Neural progenitor cell (in vitro differentiated cells): ENCODE measurements around the gene PDGFB. TPM values are rescaled to one million over a fixed set of nuclear protein-coding genes. Genes with fewer than 3 reads are reported as not detected.

Experiments used
- DNase-seq: peaks from one replicate; pipeline ENCODE4 v3.0.0-alpha.2; 2016; ENCODE audit warnings: low spot score
- H2AFZ ChIP-seq: fragments of 200-600 bp; sonication (generic); replicated peaks from 2 replicates; pipeline ENCODE4 v1.6.1; 2016; ENCODE audit warnings: antibody characterized with exemption
- H3F3A ChIP-seq: fragments of 200-600 bp; sonication (generic); 2 replicates; pipeline ENCODE4 v1.6.1; 2016; ENCODE audit warnings: antibody characterized with exemption, low read depth
- H3K27ac ChIP-seq: fragments of 200-600 bp; sonication (generic); 2 replicates; pipeline ENCODE4 v1.5.1; 2016; ENCODE audit warnings: mild to moderate bottlenecking
- H3K27me3 ChIP-seq: fragments of 200-600 bp; sonication (generic); 2 replicates; pipeline ENCODE4 v1.6.1; 2016; ENCODE audit warnings: mild to moderate bottlenecking, moderate library complexity
- H3K36me3 ChIP-seq: fragments of 200-600 bp; sonication (generic); 2 replicates; pipeline ENCODE4 v1.5.1; 2016
- H3K4me1 ChIP-seq: fragments of 200-600 bp; sonication (generic); 2 replicates; pipeline ENCODE4 v1.6.1; 2016; ENCODE audit warnings: mixed run types
- H3K4me2 ChIP-seq: fragments of 200-600 bp; sonication (generic); 2 replicates; pipeline ENCODE4 v1.6.1; 2016
- H3K4me3 ChIP-seq: fragments of 200-600 bp; sonication (generic); 2 replicates; pipeline ENCODE4 v1.5.1; 2016
- H3K79me2 ChIP-seq: fragments of 200-600 bp; sonication (generic); 2 replicates; pipeline ENCODE4 v1.6.1; 2016; ENCODE audit warnings: low read depth
- H3K9ac ChIP-seq: fragments of 200-600 bp; sonication (generic); 2 replicates; pipeline ENCODE4 v1.6.1; 2016
- H3K9me3 ChIP-seq: fragments of 200-600 bp; sonication (generic); 2 replicates; pipeline ENCODE4 v1.5.1; 2016; ENCODE audit warnings: low read depth
- H4K20me1 ChIP-seq: fragments of 200-600 bp; sonication (generic); 2 replicates; pipeline ENCODE4 v1.6.1; 2016; ENCODE audit warnings: low read depth
- H3K27ac Mint-ChIP-seq: 3 replicates; pipeline ENCODE4 v1.8.0; 2021; ENCODE audit warnings: mixed read lengths
- H3K27me3 Mint-ChIP-seq: 2 replicates; pipeline ENCODE4 v1.8.0; 2022; ENCODE audit warnings: low read depth, mild to moderate bottlenecking, inconsistent platforms, moderate library complexity, mixed read lengths; ENCODE audit not compliant: insufficient read depth
- H3K36me3 Mint-ChIP-seq: 3 replicates; pipeline ENCODE4 v1.8.0; 2021; ENCODE audit warnings: mixed read lengths
- H3K4me1 Mint-ChIP-seq: 3 replicates; pipeline ENCODE4 v1.8.0; 2021; ENCODE audit warnings: mixed read lengths
- H3K4me3 Mint-ChIP-seq: 3 replicates; pipeline ENCODE4 v1.8.0; 2021; ENCODE audit warnings: mild to moderate bottlenecking, moderate library complexity, mixed read lengths
- H3K9me3 Mint-ChIP-seq: 3 replicates; pipeline ENCODE4 v1.8.0; 2020; ENCODE audit warnings: mixed read lengths
- EZH2 ChIP-seq: fragments of 200-600 bp; sonication (generic); IDR thresholded peaks from 2 replicates; pipeline ENCODE4 v1.6.1; 2017; ENCODE audit warnings: antibody characterized with exemption, mild to moderate bottlenecking, moderate library complexity
- EZH2phosphoT487 ChIP-seq: fragments of 200-600 bp; sonication (generic); IDR thresholded peaks from 2 replicates; pipeline ENCODE4 v1.6.1; 2017; ENCODE audit warnings: antibody characterized with exemption
- total RNA-seq: library from RNA; depleted of rRNA; stranded (reverse); fragments of >200 nt; gene quantifications from 2 replicates; pipeline ENCODE4 v1.2.3, GENCODE V29; 2015; ENCODE audit warnings: low replicate concordance
- TF ChIP-seq, protein P1 (sequence below): fragments of 200-600 bp; sonication (generic); IDR thresholded peaks from 2 replicates; pipeline ENCODE4 v1.5.1; 2017; ENCODE audit warnings: antibody characterized with exemption, mild to moderate bottlenecking

The PDGFB gene
- total RNA-seq, 1 donor from 2014 or later, result 0.15 TPM

DNA sequence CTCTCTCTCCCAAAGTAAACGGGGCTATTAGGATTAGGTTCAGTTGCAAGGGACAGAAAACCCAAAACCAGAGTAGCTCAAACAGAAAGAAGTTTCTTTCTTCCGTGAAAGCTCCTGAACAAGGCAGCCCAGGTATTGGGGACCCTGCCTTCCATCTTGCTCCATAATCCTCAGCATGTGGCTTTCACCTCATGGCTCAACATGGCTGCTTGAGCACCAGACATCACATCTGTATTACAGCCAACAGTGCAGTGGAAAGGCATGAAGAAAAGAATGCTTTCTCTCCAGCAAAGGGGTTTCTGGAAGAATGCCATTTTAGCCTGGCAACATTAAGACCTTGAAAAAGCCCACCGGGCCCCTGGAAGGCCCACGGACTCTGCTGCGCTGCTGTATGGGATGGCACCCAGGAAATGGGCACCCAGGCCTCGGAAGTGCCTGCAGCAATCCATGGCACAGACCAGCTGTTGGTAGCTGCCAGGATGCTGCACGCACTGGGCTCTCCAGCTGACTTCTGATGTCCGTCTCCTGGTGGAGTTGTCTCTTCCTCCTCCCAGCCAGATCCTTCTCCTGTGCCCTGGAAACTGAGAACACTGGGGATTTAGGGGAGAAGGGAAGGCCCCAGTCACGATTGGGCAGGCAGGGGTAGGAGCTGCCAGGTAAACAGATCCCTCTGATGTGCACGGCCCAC, 22.6 kb downstream of the PDGFB start:
- no peaks in the 10 kb centered on the region for H3K79me2 ChIP-seq
- Mint-ChIP-seq H3K36me3 (no peaks in the 10 kb centered on the region), H3K4me3 (no peak overlapping the region), H3K27ac (no peak overlapping the region), H3K4me1 (peaks cover 15% of the 10 kb centered on the region), H3K9me3 (peaks cover 17% of the 10 kb centered on the region), H3K27me3 (peaks cover 36% of the 10 kb centered on the region)
- DNase-seq, result no peak
- no peak overlapping the region for H3K9ac ChIP-seq
- H3K4me1 ChIP-seq, result peaks cover 9% of the 10 kb centered on the region
- H4K20me1 ChIP-seq, result no peaks in the 10 kb centered on the region
- no peaks in the 10 kb centered on the region for H3K36me3 ChIP-seq
- H3F3A ChIP-seq, result peaks cover 5% of the 10 kb centered on the region
- no peak overlapping the region for H3K4me2 ChIP-seq
- no peaks in the 10 kb centered on the region for H3K9me3 ChIP-seq
- H3K27ac ChIP-seq, result no peak overlapping the region
- H3K4me3 ChIP-seq, result no peak overlapping the region
- no peak overlapping the region for H2AFZ ChIP-seq
- TF ChIP-seq EZH2, result no peak
- TF ChIP-seq EZH2phosphoT487, result no peak
- H3K27me3 ChIP-seq, result no peaks in the 10 kb centered on the region

GRCh38 chr22:39220890-39221850, 23.6 kb downstream of the PDGFB start:
- peaks cover 5% of the 10 kb centered on the region for H3F3A ChIP-seq
- H3K27ac ChIP-seq, result no peak overlapping the region
- H3K27me3 Mint-ChIP-seq, result peaks cover 38% of the 10 kb centered on the region
- H3K36me3 ChIP-seq, result no peaks in the 10 kb centered on the region
- H3K9ac ChIP-seq, result no peak overlapping the region
- H3K79me2 ChIP-seq, result no peaks in the 10 kb centered on the region
- H3K4me1 Mint-ChIP-seq, result peaks cover 15% of the 10 kb centered on the region
- H3K4me1 ChIP-seq, result peaks cover 9% of the 10 kb centered on the region
- TF ChIP-seq EZH2phosphoT487 (no peak), EZH2 (no peak)
- TF ChIP-seq, protein P1, sequence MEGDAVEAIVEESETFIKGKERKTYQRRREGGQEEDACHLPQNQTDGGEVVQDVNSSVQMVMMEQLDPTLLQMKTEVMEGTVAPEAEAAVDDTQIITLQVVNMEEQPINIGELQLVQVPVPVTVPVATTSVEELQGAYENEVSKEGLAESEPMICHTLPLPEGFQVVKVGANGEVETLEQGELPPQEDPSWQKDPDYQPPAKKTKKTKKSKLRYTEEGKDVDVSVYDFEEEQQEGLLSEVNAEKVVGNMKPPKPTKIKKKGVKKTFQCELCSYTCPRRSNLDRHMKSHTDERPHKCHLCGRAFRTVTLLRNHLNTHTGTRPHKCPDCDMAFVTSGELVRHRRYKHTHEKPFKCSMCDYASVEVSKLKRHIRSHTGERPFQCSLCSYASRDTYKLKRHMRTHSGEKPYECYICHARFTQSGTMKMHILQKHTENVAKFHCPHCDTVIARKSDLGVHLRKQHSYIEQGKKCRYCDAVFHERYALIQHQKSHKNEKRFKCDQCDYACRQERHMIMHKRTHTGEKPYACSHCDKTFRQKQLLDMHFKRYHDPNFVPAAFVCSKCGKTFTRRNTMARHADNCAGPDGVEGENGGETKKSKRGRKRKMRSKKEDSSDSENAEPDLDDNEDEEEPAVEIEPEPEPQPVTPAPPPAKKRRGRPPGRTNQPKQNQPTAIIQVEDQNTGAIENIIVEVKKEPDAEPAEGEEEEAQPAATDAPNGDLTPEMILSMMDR, result no peak
- DNase-seq, result no peak
- no peaks in the 10 kb centered on the region for H3K27me3 ChIP-seq
- H3K9me3 ChIP-seq, result no peaks in the 10 kb centered on the region
- H3K27ac Mint-ChIP-seq, result no peak overlapping the region
- no peaks in the 10 kb centered on the region for H4K20me1 ChIP-seq
- H3K4me3 Mint-ChIP-seq, result no peak overlapping the region
- peaks cover 19% of the 10 kb centered on the region for H3K9me3 Mint-ChIP-seq
- H3K4me2 ChIP-seq, result no peak overlapping the region
- H2AFZ ChIP-seq, result no peak overlapping the region
- no peaks in the 10 kb centered on the region for H3K36me3 Mint-ChIP-seq
- no peak overlapping the region for H3K4me3 ChIP-seq

DNA sequence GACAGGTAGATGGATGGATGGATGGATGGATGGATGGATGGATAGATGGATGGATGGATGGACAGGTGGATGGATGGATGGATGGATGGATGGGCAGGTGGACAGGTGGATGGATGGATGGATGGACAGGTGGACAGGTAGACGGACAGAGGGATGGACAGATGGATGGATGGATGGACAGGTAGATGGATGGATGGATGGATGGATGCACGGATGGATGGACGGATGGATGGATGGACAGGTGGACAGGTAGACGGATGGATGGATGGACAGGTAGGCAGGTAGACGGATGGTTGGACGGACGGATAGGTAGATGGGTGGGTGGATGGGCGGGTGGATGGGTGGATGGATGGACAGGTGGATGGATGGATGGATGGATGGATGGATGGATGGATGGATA, 24.3 kb downstream of the PDGFB start:
- TF ChIP-seq EZH2, result no peak
- no peak for TF ChIP-seq EZH2phosphoT487
- TF ChIP-seq, protein P1, result no peak
- no peak for DNase-seq

More for the DNA sequence above, 24.3 kb downstream of the PDGFB start:
- H3K4me1 Mint-ChIP-seq, result peaks cover 17% of the 10 kb centered on the region
- H3K27me3 Mint-ChIP-seq, result peaks cover 33% of the 10 kb centered on the region
- Histone ChIP-seq H3K27ac (no peak overlapping the region), H3F3A (peaks cover 8% of the 10 kb centered on the region), H3K27me3 (no peaks in the 10 kb centered on the region), H4K20me1 (no peaks in the 10 kb centered on the region), H2AFZ (no peak overlapping the region), H3K4me2 (no peak overlapping the region), H3K9ac (no peak overlapping the region), H3K79me2 (no peaks in the 10 kb centered on the region), H3K36me3 (no peaks in the 10 kb centered on the region), H3K4me1 (peaks cover 12% of the 10 kb centered on the region), H3K9me3 (no peaks in the 10 kb centered on the region), H3K4me3 (no peak overlapping the region)
- H3K36me3 Mint-ChIP-seq, result no peaks in the 10 kb centered on the region
- peaks cover 19% of the 10 kb centered on the region for H3K9me3 Mint-ChIP-seq
- H3K27ac Mint-ChIP-seq, result no peak overlapping the region
- peak overlapping the region; percentile 38 for H3K4me3 Mint-ChIP-seq
